GM21723 (cell line): ENCODE measurements around the gene PLA2G2A.
"Not testable (repeated sequence)": the region's sequence is repeated elsewhere in the genome, so short reads cannot be mapped to it uniquely, and the experiment has no call there.

Experiments
- ATAC-seq: cut with Tn5 transposase; IDR thresholded peaks from one replicate; pipeline ENCODE4 v1.9.1; 2021; ENCODE audit warnings: mild to moderate bottlenecking, moderate library complexity; ENCODE audit not compliant: unreplicated experiment

Gene PLA2G2A, protein sequence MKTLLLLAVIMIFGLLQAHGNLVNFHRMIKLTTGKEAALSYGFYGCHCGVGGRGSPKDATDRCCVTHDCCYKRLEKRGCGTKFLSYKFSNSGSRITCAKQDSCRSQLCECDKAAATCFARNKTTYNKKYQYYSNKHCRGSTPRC

DNA sequence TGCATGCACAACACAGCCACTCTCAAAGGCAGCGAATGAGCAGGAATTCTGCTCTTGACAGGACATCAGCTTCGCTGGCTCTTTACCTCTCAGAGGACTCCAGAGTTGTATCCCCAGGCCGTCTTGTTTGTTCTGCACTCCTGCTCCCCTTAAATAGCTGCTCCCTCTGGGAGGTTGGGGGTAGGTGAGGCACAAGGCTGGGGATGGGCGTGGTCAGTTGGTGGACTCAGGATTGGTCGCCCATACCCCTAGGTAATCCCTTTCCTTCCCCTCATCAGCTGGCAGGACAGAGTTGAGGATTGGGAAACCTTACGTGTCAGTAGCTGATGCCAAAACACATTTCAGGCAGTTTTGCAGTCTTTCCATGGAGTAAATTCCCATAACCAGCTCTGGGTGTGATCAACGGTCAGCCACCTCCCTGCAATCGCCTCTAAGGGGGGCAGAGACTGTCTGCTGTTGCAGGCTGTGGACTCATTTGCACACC, at the start of gene PLA2G2A:
Gene PLA2G2A (minus strand): TSS at position 125 of the 484 bp plus-strand sequence. CDS start 845 bp downstream, outside the sequence.
- ATAC-seq, result no peak

- ATAC-seq, result no peak
Observed at GRCh38 chr1:20028726-20029125, 49.3 kb upstream of the PLA2G2A start.

DNA sequence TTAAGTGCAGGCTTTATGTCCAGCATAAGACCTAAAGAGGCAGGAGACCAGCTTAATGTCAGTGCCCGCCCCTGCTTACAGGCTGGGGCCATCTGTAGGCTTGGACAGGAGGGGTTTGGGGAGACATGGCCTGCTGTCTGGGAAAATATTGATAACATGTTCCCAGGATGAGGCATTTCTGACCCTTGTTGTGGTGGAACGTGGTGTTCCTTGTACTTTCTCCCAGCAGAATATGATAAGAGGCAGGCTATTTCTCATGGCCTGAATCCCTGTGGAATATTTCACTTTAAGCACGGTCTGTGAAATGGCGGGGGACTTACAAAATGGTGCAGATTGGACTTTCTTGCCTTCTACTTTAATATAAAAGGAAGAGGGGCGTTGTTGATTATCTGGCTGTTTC, 48.7 kb upstream of the PLA2G2A start:
- no peak for ATAC-seq

- no peak for ATAC-seq
Observed at GRCh38 chr1:20017741-20018140, 38.3 kb upstream of the PLA2G2A start.

- no peak for ATAC-seq
Observed at GRCh38 chr1:20014153-20014552, 34.7 kb upstream of the PLA2G2A start.

DNA sequence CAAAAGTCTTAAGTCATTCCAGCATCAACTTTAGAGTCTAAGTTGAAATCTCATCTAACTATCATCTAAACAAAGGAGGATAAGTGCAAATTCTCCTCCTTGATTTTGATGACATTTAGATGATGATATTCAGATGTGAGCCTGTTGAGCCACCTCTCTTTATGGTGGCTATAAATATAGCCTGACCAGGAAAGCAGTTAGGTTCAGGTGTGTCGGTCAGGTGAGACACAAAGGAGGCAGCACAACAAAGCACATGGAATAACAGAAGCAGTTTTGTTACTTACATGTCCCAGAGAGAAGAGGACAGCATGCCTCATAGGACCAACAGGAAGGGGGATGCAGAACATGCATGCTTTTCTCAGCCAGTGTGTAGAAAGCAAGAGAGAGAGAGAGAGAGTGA, 30.6 kb upstream of the PLA2G2A start:
- no peak for ATAC-seq

GRCh38 chr1:20009212-20009611, 29.8 kb upstream of the PLA2G2A start:
- ATAC-seq, result no peak

DNA sequence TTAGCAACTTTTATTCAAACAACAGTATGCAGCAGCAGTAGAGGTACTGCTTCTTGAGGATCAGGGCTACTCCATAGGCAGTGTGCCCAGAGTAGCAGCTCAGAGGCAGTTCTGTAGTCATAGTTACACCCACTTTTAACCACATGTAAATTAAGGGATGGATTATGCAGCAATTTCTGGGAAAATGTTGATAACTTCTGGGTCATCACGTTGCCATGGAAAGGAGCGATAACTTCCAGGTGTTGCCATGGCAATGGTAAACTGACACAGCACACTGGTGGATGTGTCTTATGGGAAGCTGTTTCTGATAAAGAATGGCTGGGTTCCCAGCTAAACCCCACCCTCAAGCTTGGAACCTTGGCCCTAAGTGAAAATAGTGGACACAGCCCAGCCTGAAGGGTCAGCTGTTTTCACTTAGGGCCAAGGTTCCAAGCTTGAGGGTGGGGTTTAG, 29.0 kb upstream of the PLA2G2A start:
- no peak for ATAC-seq

- ATAC-seq, result not testable (repeated sequence)
Observed at GRCh38 chr1:19998823-19999222, 19.4 kb upstream of the PLA2G2A start.

DNA sequence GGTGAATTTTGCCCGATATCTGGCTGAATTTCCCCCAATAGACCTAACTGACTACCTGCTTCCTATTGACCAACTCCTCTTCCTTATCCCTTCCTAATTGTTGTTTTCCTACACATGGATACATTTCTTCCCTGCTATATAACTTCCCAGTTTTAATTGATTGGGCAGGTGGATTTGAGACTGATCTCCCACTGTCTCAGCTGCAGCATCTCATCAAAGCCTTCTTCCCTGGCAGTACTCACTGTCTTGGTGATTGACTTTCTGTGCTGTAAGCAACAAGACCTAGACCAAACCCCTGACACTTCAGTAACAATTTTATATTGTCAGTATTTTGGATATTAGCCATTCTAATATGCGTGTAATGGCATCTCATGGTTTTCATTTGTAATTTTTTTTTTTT, 11.3 kb upstream of the PLA2G2A start:
- ATAC-seq, result no peak

- ATAC-seq, result not testable (repeated sequence)
Observed at GRCh38 chr1:19990182-19990582, 10.8 kb upstream of the PLA2G2A start.

GRCh38 chr1:19988267-19989006, 9.0 kb upstream of the PLA2G2A start:
- no peak for ATAC-seq

DNA sequence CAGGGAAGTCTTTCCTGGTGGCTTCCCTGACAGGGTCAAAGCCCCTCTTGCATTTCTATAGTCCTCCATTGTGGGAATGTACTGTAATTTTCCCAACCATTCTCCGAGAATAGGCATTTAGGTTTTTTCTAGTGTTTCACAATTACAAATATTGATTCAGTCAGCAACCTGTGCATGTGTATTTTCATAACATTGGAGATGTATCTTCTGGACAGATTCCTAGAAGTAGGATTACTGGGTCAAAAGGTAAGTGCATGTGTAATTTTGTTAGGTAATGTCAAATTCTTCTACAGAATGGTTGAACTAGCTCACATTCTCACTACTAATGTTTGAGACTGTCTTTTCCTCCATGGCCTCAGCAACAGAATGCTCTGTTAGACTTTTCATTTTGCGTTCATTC, 8.3 kb upstream of the PLA2G2A start:
- ATAC-seq, result no peak

DNA sequence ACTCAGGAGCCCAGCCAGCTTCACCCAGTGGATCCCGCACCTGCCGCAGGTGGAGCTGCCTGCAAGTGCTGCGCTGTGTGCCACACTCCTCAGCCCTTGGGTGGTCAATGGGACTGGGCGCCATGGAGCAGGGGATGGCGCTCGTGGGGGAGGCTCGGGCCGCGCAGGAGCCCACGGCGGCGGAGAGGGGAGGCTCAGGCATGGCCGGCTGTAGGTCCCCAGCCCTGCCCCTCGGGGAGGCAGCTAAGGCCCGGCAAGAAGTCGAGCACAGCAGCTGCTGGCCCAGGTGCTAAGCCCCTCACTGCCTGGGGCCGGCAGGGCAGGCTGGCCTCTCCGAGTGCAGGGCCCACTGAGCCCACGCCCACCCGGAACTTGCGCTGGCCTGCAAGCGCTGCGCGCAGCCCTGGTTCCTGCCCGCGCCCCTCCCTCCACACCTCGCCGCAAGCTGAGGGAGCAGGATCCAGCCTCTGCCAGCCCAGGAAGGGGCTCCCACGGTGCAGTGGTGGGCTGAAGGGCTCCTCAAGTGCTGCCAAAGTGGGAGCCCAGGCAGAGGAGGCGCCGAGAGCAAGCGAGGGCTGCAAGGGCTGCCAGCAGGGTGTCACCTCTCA, 5.1 kb upstream of the PLA2G2A start:
- not testable (repeated sequence) for ATAC-seq

DNA sequence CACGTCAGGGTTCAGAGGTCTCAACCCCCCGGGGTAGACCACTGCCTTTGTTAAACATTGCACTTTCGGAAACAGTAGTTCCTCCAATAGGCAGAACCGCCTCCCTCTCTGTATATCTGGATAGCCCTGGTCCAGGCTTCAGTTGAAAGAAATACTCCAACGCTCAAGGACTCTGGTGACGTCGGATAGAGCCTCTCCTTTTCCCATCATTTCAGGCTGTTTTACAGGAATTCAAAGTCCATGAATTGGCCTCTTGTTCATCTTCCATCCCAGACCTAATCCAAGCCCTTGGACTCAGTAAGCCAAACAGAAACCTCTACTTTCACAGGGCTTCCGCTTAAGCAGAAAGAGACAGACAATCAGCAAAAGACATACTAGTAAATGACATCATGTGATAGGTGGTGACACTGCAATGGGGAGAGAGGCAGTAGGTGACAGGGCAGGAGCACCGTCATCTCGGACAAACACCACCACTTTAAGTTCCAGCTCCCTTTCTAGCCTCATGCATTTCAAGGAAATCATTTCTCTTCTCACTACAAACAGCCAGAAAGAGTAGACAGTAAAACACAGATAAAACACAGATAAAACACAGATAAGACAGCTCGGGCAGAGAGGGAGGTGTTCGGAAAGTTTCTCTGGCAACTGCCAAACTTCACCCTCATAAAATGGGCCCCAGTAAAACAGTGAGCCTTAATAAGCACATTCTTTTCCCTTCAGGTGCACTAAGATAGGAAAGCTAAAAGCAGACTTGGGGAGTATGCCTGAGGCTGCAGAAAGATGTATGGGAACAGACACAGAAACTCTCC, 2.3 kb upstream of the PLA2G2A start:
- ATAC-seq, result no peak

GRCh38 chr1:19981170-19981506, 1.7 kb upstream of the PLA2G2A start:
- ATAC-seq, result no peak

GRCh38 chr1:19980314-19980713, 896 bp upstream of the PLA2G2A start:
- ATAC-seq, result no peak

GRCh38 chr1:19978143-19978542, 1.3 kb downstream of the PLA2G2A start:
- ATAC-seq, result no peak

DNA sequence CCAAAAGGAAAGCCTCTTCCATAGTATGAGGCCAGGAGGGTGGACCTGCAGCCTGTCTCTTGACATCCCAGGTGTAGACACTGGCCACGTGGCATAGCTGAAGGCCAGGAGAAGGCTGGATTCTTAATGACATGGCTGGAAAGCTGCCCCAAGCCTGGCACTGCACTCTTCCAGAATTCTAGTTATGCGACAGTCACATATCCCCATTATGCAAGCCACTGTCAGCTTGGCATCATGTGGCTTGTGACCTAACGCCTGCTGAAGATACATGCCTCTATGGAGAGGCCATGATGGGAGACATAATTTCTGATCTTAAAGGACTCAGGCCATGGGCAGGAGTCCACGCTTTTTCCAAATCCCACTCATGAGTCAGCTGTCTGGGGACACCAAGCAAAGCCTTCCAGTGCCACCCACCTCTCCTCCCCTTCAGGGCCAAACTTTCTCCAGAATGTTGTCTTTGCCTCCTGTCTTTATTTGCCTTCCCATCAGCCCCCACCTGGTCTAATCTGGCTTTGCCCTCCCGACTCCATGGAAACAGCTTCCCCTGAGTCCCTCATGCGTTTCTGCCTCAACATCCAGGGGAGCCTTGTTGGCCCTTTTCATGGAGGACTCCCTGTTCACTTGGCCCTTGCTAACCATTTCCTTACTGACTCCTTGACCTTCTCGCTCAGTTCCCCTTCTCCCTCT, 3.0 kb downstream of the PLA2G2A start:
- no peak for ATAC-seq

- ATAC-seq, result no peak
Observed at GRCh38 chr1:19975423-19976193, 3.8 kb downstream of the PLA2G2A start.
